Stimulated activated CD8-positive, alpha-beta memory T cell treated with anti-CD3 and anti-CD28 coated beads, Interleukin-12 subunit alpha, Interleukin-12 subunit beta, amount 100 ng/mL, for 24 hours (primary cell): ENCODE data around the gene SLC13A3.

Experiments
- DNase-seq: peaks from one replicate; pipeline ENCODE4 v3.0.0-alpha.2; 2020; ENCODE audit errors: extremely low read depth

Gene SLC13A3

DNA sequence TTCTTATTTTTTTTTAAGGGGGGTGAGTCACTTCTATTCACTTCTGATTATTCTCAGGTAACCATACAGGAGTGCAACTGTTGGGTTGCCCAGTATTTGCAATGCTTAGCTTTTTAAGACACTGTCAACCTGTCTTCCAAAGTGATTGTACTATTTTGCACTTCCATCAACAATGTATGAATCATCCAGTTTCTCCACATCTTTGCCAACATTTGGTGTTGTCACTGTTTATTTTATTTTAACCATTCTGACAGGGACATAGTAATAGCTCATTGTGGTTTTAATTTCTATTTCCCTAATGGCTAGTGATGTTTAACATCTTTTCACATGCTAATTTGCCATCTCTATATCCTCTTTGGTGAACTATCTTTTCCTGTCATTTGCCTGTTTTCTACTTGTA, 1.4 kb upstream of the SLC13A3 start:
- no peak for DNase-seq

GRCh38 chr20:46650575-46651090, 626 bp downstream of the SLC13A3 start:
- no peak for DNase-seq

- DNase-seq, result no peak
Observed at GRCh38 chr20:46649965-46650542, 1.2 kb downstream of the SLC13A3 start.

DNA sequence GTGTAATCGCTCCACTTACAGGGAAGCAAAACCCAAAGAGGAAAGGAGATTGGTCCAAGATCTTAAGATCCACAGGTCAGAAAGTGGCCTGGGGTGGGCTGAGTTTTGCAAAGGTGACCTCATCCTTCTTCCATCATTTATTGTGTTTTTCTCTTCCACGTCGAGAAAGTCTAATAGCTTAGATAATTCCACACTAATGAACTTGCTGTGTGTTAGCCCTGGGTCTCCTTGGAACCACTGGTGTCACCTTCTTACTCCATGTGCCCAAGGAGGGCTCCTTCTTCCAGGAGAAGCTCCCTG, 1.7 kb downstream of the SLC13A3 start:
- DNase-seq, result no peak

- DNase-seq, result no peak
Observed at GRCh38 chr20:46648903-46649649, 2.2 kb downstream of the SLC13A3 start.

- no peak for DNase-seq
Observed at GRCh38 chr20:46647469-46647868, 3.8 kb downstream of the SLC13A3 start.

- DNase-seq, result no peak
Observed at GRCh38 chr20:46646659-46647380, 4.4 kb downstream of the SLC13A3 start.

- no peak for DNase-seq
Observed at GRCh38 chr20:46646122-46646521, 5.1 kb downstream of the SLC13A3 start.

DNA sequence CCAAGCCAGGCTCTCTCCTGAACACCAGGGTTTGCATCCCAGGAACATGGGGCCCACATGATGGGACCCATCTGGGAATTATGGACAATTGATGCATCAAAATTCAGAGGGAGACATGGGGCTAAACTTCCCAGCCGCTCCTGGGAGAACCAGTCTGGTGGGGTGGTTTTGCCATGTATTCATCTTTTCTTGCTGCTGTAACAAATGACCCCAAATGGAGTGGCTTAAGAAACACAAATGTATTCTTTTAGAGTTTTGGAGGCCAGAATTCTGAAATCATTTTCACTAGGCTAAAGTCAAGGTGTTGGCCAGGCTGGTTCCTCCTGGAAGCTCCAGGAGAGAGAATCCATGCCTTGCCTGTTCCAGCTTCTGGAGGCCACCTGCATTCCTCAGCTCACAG, 6.5 kb downstream of the SLC13A3 start:
- no peak for DNase-seq

DNA sequence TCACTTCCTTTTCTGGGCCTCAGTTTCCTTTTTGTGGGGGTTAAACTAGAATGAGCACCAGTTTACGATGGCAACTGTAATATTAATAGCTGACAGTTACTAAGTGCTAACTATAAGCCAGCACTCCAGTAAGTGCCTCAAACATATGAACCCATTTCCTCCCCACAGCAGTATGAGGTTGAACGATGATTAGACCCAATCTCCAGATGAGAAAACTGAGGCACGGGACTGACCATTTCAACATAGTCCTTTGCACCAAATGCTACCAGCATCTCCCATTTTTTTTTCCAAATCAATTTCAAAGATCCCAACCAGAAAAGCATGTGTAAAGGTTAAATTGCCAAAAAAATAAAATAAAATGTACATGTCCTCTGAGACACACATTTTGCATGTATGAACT, 7.1 kb downstream of the SLC13A3 start:
- no peak for DNase-seq

GRCh38 chr20:46642969-46643343, 8.3 kb downstream of the SLC13A3 start:
- no peak for DNase-seq

DNA sequence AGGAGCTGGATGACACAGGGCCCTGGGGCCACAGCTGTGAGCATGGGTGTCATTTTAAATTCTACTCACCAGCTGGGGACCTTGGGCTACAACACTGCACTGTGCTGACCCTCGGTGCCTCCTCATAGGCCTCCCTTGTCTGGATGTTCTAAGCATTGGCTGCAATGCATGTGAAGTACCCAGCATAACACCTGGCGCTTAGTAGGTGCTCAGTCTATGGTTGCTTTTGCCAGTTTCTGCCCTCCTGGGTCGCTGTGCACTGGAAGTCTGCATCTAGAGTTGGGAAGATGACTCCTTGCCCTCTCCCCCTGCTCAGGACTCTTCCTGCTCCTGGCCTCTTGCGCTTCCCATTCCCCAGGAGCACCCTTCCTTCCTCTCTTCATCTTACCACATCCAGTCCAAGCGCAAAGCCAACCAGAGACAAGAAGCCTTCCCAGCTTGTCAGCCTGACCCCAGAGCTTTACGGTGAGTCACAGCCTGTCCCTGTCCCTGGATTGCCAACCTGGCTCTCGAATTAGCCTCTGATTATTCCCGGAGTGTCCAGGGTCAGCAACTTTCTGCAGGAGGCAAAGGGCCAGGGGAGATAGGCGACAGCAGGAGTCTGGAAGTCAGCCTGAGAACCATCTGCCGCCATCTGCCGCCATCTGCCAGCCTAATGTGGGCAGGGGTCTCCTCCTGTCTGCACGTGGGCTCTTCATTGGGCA, 8.8 kb downstream of the SLC13A3 start:
- no peak for DNase-seq

- DNase-seq, result no peak
Observed at GRCh38 chr20:46641424-46641823, 9.8 kb downstream of the SLC13A3 start.

- DNase-seq, result no peak
Observed at GRCh38 chr20:46640536-46641311, 10.5 kb downstream of the SLC13A3 start.

- no peak for DNase-seq
Observed at GRCh38 chr20:46640044-46640443, 11.2 kb downstream of the SLC13A3 start.

- no peak for DNase-seq
Observed at GRCh38 chr20:46639587-46639986, 11.7 kb downstream of the SLC13A3 start.

GRCh38 chr20:46638898-46639274, 12.4 kb downstream of the SLC13A3 start:
- no peak for DNase-seq

GRCh38 chr20:46638134-46638897, 12.9 kb downstream of the SLC13A3 start:
- DNase-seq, result no peak

DNA sequence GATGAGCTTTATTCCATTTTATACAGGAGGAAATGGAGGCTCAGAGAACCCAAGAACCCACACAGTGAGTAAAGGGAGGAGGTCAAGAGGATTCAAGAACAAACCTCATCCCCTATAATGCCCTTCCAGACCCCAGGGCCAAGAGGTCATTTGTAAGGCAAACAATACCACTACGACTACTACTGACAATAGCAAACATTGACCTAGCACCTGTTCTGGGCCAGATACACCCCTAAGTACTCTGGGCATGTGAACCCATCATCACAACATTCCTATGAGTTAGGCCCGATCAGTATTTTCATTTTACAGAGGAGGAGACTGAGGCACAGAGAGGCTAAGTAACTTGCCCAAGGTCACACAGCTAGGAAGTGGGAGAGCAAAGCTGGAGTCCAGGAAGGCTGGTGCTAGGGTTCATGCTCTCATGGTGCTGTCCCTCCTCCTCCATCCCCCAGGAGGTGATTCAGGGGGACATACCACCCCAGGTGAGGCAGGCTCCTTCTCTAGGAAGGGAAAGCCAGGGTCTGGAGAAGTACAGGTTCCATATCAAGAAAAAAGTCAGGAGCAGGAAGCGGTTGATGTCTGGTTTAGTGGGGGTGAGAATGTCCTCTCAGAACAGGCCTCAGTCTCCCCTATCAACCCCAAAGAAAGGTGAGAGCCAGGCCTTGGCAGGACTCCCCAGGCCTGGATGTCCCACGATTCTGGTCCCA, 13.7 kb downstream of the SLC13A3 start:
- DNase-seq, result no peak

- no peak for DNase-seq
Observed at GRCh38 chr20:46637020-46637419, 14.2 kb downstream of the SLC13A3 start.
